NCI-H146 treated with DMSO at 0.1 percent for 48 hours (cell line): ENCODE measurements around the gene ARGLU1.

ENCODE experiments used
- DNase-seq: peaks from one replicate; lab custom pipeline; 2025; ENCODE audit not compliant: unreplicated experiment; lab: John Stamatoyannopoulos, UW

The ARGLU1 gene

GRCh38 chr13:106548064-106548696 lies 19.8 kb downstream of the ARGLU1 start:
- no peak for DNase-seq

- no peak for DNase-seq
These were observed 26.1 kb downstream of the ARGLU1 start for GRCh38 chr13:106541826-106542225.

- no peak for DNase-seq
These were observed 27.3 kb downstream of the ARGLU1 start for GRCh38 chr13:106540613-106541012.

DNA sequence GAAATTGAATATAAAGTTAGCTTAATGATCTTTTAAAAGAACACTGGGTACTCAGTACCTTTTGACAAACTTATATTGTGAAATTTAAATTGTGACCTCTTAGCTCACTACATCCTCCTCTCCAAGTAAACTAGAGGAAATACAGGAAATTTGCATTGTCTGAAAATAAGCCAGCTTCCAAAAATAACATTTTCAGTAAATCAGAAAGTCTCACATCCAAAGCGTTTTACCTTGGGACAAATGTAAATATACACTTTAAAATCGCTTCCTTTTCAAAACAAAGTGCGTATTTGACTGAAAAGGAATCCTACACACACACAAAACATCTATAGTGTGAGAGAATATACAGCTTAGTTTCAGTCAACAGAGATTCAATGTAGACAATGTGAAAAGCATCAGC lies 30.4 kb downstream of the ARGLU1 start:
- DNase-seq = no peak

DNA sequence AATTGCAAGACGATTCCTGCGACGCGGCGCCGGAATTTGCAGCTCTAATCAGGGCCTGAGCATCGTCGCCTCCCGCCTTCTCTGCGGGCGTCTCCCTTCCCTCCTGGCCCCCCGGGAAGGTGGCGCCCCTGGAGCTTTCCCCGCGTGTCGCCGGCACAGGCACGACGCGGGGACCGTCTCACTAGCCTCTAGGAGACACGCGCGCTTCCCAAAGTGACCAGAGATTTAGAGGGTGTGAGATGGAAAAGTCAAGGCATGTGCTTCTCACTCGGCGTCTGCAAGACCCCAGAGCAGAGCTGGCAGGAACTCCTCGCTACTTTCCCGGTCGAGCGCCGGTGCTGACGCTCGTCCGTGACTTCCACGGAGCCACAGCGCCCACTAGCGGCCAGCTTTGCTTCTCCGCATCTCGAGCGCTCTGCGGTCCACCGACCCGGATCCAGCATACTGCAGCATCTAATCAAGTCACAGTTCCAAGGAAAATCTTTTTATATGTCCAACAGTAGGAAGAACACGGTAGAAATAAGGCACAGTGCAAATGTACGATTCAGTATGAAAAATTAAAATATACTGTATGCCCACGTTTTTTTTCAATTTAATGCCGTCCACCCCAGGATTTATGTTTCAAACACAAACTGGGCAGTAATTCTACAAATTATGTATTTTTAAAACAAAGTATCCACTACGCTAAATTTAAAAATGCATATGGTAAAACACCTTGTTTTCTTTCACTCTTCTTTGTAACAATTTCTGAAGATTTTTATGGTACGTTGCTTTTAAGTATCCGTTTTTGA lies 31.5 kb downstream of the ARGLU1 start:
- peak; percentile 57 for DNase-seq

DNA sequence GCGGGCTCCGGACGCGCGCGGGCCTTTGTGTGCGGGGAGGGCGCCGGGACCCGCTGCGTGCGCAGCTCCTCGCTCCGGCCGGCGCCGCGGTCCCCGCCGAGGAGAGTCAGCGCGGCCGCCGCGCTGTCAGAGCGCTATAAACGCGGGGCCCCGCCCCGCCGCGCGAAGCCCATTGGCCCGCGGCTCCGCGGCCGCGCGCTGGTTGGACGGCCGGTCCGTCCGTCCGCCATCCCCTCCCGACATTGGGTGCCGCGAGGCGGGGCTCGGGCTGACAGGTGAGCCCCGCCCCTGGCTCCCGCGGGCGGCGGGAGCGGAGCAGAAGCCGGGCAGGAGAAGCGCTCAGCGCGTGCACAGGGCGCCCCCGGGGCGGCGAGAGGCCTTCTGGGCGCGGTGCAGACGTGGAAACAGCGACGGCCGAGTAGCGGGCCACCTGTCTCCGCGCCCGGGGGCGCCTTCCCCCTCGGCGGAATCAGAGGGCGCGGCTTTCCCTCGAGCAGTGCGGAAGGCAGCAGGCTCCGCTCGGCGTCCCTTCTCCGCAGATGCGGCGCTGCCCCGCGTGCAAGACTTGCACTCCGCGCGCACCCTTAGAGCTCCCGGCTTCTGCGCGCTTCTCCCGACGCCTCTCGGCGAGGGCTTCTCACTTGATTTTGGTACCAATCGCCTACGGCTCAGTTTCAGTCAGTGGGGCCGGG lies 32.2 kb downstream of the ARGLU1 start, which contains the start of gene EFNB2:
TSS of gene EFNB2 (minus strand) at position 111 of the 692 bp plus-strand sequence. CDS start 698 bp downstream, outside the sequence.
- peak; percentile 76 for DNase-seq

- no peak for DNase-seq
These were observed 33.0 kb downstream of the ARGLU1 start for GRCh38 chr13:106534639-106535551.

- DNase-seq = no peak
These were observed 33.8 kb downstream of the ARGLU1 start for GRCh38 chr13:106533943-106534638.

GRCh38 chr13:106533101-106533942 lies 34.6 kb downstream of the ARGLU1 start:
- DNase-seq = peak; percentile 59

DNA sequence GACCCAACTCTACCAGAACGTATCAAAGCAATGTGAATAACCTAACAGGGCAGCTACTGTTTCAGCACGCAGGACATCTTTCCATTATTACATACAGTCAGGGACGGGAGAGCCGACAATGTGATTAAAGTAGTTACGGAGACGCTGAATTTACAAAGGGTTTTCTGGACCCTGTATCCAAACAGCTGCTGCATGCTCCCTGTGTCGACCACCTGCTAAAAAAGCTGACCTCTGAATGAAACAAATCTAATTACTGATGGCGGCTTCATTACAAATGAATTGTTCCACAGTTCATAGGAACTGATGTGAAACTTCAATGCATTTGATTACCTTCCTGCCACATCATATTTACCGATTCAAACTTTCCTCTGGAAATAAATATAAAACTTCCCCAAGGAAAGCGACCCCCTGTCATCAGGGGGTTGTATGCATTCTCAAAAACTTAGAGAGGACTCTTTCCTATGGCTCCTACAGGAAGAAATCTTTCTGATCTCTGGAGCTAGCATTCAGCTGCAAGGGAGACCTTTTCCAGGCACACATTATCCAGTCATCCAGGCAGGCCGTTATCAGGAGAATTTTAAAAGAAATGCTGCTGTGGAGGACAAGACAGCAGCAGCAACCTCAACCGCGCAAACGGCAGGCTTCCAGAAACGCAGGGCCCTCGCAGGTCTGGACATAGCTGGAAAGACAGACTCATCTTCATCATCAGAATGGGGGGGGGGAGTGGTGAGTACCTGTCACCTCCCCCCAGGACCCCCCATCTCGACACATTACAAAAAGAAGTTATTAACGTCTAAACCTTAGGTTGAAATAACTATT lies 35.6 kb downstream of the ARGLU1 start:
- DNase-seq = no peak

GRCh38 chr13:106530980-106531481 lies 36.9 kb downstream of the ARGLU1 start:
- no peak for DNase-seq

GRCh38 chr13:106530171-106530851 lies 37.6 kb downstream of the ARGLU1 start:
- no peak for DNase-seq

- DNase-seq = no peak
These were observed 38.3 kb downstream of the ARGLU1 start for GRCh38 chr13:106529415-106530170.

DNA sequence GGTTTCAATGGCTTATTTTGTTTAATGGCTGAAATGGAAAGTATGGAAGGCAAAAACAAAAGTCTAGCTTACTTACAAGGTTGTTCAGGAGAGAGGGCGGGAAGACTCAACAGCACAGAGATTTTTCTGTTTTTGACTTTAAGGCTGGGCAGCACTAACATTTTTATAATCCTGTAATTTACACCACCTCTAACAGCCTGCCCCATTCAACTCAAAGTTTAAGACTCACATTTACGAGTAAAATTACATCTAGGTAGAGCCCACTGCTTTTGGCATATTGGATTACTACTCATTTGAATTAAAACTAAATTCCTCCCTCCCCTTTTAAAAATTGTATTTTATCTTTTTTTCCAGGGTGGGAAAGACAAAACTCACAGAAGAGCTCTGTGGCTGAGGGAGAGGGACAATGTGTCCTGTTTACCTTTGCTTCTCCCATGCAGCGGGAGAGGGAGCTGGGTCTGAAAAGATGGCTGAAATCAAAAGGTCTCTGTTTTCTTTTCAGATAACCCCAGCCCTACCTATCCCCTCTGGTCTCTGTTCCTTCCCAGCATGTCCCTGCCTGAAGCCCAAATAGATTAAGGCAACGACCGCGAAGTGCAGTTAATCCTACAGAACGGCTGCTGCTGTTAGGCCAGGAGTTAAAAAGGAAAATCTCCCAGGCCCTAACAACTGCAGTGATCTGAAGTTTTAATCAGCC lies 39.1 kb downstream of the ARGLU1 start:
- DNase-seq = no peak

DNA sequence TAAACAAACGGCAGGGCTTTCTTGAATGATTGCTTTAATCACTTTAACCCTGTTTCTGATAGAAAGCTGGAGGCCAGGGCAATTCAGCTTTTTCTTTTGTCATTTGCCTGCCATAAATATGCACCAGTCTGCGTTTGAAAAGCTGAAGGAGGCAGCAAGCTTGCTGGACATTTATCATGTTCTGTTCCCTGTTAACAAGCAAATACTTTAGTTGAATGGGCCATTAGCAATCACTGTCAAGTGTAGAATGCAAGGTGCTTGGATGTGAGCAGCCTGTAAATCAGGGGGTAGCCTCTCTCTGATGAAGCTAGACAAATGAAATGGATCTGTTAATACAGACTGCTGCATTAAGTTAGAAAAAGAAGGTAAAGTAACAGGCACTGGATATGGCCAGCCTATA lies 40.1 kb downstream of the ARGLU1 start:
- DNase-seq = no peak

- no peak for DNase-seq
These were observed 40.5 kb downstream of the ARGLU1 start for GRCh38 chr13:106527445-106527801.
